Measurements from ENCODE around the gene CDH12.

DNA sequence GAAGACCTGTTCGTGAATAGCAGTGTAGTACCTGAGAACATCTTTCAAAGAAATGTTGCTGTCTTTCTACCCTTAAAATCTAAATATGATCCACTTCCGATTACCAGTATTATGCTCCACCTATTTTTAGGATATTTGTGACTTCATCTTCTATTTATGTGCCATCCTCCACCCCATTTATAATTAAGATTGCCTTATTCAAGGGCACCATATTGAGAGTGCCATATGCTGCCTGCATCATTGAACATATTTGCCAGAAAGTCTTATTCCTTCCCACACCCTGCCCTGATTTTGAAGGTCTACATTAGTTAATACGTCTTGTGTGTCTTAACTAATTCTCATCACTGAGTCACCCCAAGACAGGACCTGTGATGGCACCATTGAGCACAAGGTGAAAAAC is 1076.7 kb downstream of the CDH12 start:
- TF ChIP-seq, protein P1, sequence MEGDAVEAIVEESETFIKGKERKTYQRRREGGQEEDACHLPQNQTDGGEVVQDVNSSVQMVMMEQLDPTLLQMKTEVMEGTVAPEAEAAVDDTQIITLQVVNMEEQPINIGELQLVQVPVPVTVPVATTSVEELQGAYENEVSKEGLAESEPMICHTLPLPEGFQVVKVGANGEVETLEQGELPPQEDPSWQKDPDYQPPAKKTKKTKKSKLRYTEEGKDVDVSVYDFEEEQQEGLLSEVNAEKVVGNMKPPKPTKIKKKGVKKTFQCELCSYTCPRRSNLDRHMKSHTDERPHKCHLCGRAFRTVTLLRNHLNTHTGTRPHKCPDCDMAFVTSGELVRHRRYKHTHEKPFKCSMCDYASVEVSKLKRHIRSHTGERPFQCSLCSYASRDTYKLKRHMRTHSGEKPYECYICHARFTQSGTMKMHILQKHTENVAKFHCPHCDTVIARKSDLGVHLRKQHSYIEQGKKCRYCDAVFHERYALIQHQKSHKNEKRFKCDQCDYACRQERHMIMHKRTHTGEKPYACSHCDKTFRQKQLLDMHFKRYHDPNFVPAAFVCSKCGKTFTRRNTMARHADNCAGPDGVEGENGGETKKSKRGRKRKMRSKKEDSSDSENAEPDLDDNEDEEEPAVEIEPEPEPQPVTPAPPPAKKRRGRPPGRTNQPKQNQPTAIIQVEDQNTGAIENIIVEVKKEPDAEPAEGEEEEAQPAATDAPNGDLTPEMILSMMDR (IDR thresholded peaks at IDR 0.05; ENCODE audit: insufficient read depth, low read length) = no peak
- TF ChIP-seq, protein P2, sequence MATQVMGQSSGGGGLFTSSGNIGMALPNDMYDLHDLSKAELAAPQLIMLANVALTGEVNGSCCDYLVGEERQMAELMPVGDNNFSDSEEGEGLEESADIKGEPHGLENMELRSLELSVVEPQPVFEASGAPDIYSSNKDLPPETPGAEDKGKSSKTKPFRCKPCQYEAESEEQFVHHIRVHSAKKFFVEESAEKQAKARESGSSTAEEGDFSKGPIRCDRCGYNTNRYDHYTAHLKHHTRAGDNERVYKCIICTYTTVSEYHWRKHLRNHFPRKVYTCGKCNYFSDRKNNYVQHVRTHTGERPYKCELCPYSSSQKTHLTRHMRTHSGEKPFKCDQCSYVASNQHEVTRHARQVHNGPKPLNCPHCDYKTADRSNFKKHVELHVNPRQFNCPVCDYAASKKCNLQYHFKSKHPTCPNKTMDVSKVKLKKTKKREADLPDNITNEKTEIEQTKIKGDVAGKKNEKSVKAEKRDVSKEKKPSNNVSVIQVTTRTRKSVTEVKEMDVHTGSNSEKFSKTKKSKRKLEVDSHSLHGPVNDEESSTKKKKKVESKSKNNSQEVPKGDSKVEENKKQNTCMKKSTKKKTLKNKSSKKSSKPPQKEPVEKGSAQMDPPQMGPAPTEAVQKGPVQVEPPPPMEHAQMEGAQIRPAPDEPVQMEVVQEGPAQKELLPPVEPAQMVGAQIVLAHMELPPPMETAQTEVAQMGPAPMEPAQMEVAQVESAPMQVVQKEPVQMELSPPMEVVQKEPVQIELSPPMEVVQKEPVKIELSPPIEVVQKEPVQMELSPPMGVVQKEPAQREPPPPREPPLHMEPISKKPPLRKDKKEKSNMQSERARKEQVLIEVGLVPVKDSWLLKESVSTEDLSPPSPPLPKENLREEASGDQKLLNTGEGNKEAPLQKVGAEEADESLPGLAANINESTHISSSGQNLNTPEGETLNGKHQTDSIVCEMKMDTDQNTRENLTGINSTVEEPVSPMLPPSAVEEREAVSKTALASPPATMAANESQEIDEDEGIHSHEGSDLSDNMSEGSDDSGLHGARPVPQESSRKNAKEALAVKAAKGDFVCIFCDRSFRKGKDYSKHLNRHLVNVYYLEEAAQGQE (IDR thresholded peaks at IDR 0.05; ENCODE audit: insufficient replicate concordance, low read depth) = no peak
- no peak for TF ChIP-seq POLR2AphosphoS5 (IDR thresholded peaks at IDR 0.05; ENCODE audit: low read depth)
